WTC11 (cell line): ENCODE results near the gene DOC2A.

Experiments used
- CREM ChIP-seq: sonication (generic); formaldehyde crosslinking; IDR thresholded peaks from 2 replicates; pipeline ENCODE4 v1.8.1; 2022; ENCODE audit warnings: mild to moderate bottlenecking, missing genetic modification reagents, moderate library complexity
- CTCF ChIP-seq: fragments of 200-600 bp; IDR thresholded peaks from 2 replicates; pipeline ENCODE4 v1.8.0; 2022; ENCODE audit warnings: antibody characterized with exemption
- E2F1 ChIP-seq: sonication (generic); formaldehyde crosslinking; IDR thresholded peaks from 2 replicates; pipeline ENCODE4 v1.8.0; 2022; ENCODE audit warnings: mild to moderate bottlenecking, missing genetic modification reagents
- EMX1 ChIP-seq: fragments of 250-450 bp; sonication (Bioruptor Pico); IDR thresholded peaks from 2 replicates; pipeline ENCODE4 v1.8.0; 2021; ENCODE audit warnings: mild to moderate bottlenecking
- ESRRA ChIP-seq: sonication (generic); formaldehyde crosslinking; IDR thresholded peaks from 2 replicates; pipeline ENCODE4 v1.8.1; 2022; ENCODE audit warnings: mild to moderate bottlenecking, missing genetic modification reagents, borderline replicate concordance
- ETV6 ChIP-seq: sonication (generic); formaldehyde crosslinking; IDR thresholded peaks from 2 replicates; pipeline ENCODE4 v1.8.1; 2022; ENCODE audit warnings: mild to moderate bottlenecking, missing genetic modification reagents
- TEAD1 ChIP-seq: sonication (generic); formaldehyde crosslinking; IDR thresholded peaks from 2 replicates; pipeline ENCODE4 v1.8.0; 2022; ENCODE audit warnings: mild to moderate bottlenecking, missing genetic modification reagents
- ZBTB21 ChIP-seq: sonication (generic); formaldehyde crosslinking; IDR thresholded peaks from 2 replicates; pipeline ENCODE4 v1.8.1; 2023; ENCODE audit warnings: mild to moderate bottlenecking, missing genetic modification reagents, borderline replicate concordance
- TF ChIP-seq, protein P1 (sequence below): sonication (generic); formaldehyde crosslinking; IDR thresholded peaks from 2 replicates; pipeline ENCODE4 v1.8.1; 2023; ENCODE audit warnings: mild to moderate bottlenecking, missing genetic modification reagents, moderate library complexity

DNA sequence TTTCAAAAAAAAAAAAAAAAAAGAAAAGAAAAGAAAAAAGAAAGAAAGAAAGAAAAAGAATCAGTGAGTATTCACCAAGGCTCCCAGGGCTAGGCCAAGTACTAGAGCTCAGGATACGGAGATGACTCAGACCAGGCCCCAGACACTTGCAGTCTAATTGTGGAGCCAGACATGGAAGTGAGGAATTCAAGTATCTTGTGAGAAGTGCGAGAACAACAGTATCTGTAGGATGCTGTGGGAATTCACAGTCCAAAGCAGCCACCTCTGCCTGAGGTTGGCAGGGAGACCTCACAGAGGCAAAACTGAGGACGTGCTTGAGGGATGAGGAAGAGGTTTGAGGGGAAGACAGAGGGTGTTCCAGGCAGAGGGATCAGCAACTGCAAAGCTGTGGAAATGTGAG, 40.7 kb upstream of the DOC2A start:
- TF ChIP-seq, protein P1, sequence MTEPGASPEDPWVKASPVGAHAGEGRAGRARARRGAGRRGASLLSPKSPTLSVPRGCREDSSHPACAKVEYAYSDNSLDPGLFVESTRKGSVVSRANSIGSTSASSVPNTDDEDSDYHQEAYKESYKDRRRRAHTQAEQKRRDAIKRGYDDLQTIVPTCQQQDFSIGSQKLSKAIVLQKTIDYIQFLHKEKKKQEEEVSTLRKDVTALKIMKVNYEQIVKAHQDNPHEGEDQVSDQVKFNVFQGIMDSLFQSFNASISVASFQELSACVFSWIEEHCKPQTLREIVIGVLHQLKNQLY (CRISPR knock-in tag): no peak
- TF ChIP-seq ESRRA (CRISPR knock-in tag) (no peak), CREM (CRISPR knock-in tag) (no peak), CTCF (no peak), ETV6 (CRISPR knock-in tag) (no peak), TEAD1 (CRISPR knock-in tag) (no peak), E2F1 (no peak), ZBTB21 (no peak), EMX1 (CRISPR knock-in tag) (no peak)
